Immature natural killer cell (primary cell): ENCODE results near the gene MKNK1. TPM values are rescaled to one million over a fixed set of nuclear protein-coding genes. Genes with fewer than 3 reads are reported as not detected.

ENCODE experiments used
- DNase-seq, 3 donors: peaks; one replicate each; pipeline ENCODE4 v3.0.0; 2022; ENCODE audit warnings: mixed read lengths in 1 of 3
- H3K27ac Mint-ChIP-seq, 6 donors: one replicate each; pipeline ENCODE4 v1.8.0; 2020; ENCODE audit warnings: mixed read lengths in 6 of 6, mild to moderate bottlenecking in 5 of 6, inconsistent platforms in 4 of 6, moderate library complexity in 3 of 6
- H3K27me3 Mint-ChIP-seq, 3 donors: one replicate each; pipeline ENCODE4 v1.8.0; 2020 to 2021; ENCODE audit warnings: low read depth in 3 of 3, mild to moderate bottlenecking in 3 of 3, mixed read lengths in 3 of 3, moderate library complexity in 3 of 3, inconsistent platforms in 1 of 3
- H3K36me3 Mint-ChIP-seq, 3 donors: one replicate each; pipeline ENCODE4 v1.8.0; 2020; ENCODE audit warnings: mixed read lengths in 3 of 3, inconsistent platforms in 2 of 3, mild to moderate bottlenecking in 2 of 3
- H3K4me1 Mint-ChIP-seq, 2 donors: one replicate each; pipeline ENCODE4 v1.8.0; 2020; ENCODE audit warnings: inconsistent platforms in 2 of 2, mild to moderate bottlenecking in 2 of 2, mixed read lengths in 2 of 2, moderate library complexity in 1 of 2
- H3K4me3 Mint-ChIP-seq, 5 donors: one replicate each; pipeline ENCODE4 v1.8.0; 2020; ENCODE audit warnings: mild to moderate bottlenecking in 5 of 5, mixed read lengths in 5 of 5, inconsistent platforms in 3 of 5, moderate library complexity in 3 of 5
- H3K9me3 Mint-ChIP-seq, 6 donors: one replicate each; pipeline ENCODE4 v1.8.0; 2020; ENCODE audit warnings: mild to moderate bottlenecking in 6 of 6, mixed read lengths in 6 of 6, inconsistent platforms in 4 of 6, moderate library complexity in 3 of 6
- polyA plus RNA-seq, 3 donors: library from polyadenylated mRNA; unstranded; fragments of 300-500 nt; fragmentation: Illumina TruSeq; gene quantifications; one replicate each; pipeline ENCODE4 v1.2.3, GENCODE V29; 2021

Gene MKNK1
- polyA plus RNA-seq, 3 donors from 2014 or later, result 23.2 to 35.7 (median 27.6) TPM

DNA sequence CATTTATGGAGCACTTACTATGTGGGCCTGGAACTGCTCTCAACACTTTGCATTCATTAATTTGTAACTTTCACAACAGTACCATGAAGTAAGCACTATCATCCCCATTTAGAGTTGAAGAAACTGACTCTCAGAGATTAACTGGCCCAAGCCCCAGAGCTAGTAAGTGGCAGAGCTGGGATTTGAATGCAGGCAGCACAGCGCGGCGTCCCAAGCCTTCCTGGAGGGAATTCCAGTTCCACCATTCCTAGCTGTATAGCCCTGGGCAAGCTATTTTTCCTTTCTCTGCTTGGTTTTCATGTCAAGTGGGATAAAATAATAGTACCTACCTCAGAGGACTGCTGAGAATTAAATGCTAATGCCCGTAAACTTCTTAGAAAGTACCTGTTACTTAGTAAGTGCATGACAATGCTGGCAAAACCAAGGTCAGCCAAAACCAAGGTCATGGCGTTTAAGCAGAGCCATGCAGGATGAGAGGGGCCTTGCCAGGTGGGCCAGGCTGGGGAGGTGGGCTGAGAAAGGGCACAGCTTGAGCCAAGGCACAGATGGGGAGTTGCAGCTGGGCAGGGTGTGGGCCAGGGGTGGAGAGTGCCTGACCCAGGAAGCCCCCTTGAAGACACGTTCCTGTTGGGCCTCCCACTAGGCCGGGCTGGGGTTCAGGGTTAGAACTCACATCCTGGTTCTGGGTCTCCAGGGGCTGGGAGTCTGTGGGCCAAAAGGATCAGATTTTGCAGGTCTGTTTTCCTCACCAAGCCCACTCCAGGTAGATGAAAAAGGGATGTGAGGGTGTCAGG, 48.0 kb downstream of the MKNK1 start:
- H3K36me3 Mint-ChIP-seq, result peaks cover 10 to 20% (median 10%) of the 10 kb centered on the region in 3 donors
- H3K4me3 Mint-ChIP-seq, result no peak overlapping the region
- H3K4me1 Mint-ChIP-seq, result no peaks in the 10 kb centered on the region
- DNase-seq, result no peak
- peaks cover 0 to 2% (median 0%) of the 10 kb centered on the region in 3 donors for H3K27me3 Mint-ChIP-seq
- H3K9me3 Mint-ChIP-seq, result no peaks in the 10 kb centered on the region
- no peak overlapping the region for H3K27ac Mint-ChIP-seq

GRCh38 chr1:46554597-46555381, 49.3 kb downstream of the MKNK1 start:
- no peak for DNase-seq
- Mint-ChIP-seq H3K4me1 (peaks cover 3% of the 10 kb centered on the region in 2 donors), H3K27me3 (peaks cover 2% of the 10 kb centered on the region in 3 donors), H3K9me3 (no peaks in the 10 kb centered on the region), H3K36me3 (peaks cover 7 to 12% (median 10%) of the 10 kb centered on the region in 3 donors), H3K4me3 (no peak overlapping the region), H3K27ac (no peak overlapping the region)

DNA sequence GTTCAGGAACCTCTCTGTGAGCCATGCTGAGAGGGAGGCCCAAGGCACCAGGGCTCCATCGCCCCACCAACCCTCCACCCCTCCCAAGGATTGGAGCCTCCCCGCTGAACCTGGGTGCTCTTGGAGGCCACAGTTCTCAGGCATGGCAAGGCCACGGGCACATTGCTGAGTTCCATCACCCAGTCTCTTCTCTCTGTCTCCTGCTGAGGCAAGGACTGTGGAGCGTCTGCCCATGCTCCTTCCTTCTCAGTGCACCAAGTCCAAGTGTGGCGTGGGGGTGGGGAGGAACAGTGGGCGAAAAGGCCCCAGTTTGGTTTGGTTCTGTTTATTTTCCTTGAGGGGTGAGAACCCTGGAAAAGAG, 49.9 kb downstream of the MKNK1 start:
- no peaks in the 10 kb centered on the region for H3K9me3 Mint-ChIP-seq
- H3K4me1 Mint-ChIP-seq, result peaks cover 9% of the 10 kb centered on the region in 2 donors
- H3K4me3 Mint-ChIP-seq, result no peak overlapping the region
- DNase-seq, result no peak
- H3K27me3 Mint-ChIP-seq, result peaks cover 2 to 7% (median 6%) of the 10 kb centered on the region in 3 donors
- H3K36me3 Mint-ChIP-seq, result peaks cover 7 to 11% (median 10%) of the 10 kb centered on the region in 3 donors
- H3K27ac Mint-ChIP-seq, result no peak overlapping the region

DNA sequence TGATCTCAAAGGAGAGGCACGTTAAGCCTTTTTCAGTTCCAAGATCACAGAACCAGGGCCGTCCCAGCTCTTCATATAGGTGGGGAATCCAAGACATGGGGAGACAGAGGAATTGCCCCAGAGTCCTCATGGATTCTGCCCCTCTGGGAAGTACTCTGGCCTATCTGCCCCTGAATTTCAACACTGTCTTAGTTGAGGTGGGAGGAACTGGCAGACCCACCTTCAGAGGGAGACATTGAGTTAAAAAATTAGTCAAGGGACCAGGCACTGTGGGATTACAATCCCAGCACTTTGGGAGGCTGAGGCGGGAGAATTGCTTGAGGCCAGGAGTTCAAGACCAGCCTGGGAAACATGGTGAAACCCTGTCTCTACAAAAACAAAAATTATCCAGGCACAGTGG, 50.6 kb downstream of the MKNK1 start:
- Mint-ChIP-seq H3K27ac (no peak overlapping the region), H3K4me1 (peaks cover 10% of the 10 kb centered on the region in 2 donors), H3K4me3 (no peak overlapping the region), H3K36me3 (peaks cover 4 to 10% (median 7%) of the 10 kb centered on the region in 3 donors), H3K27me3 (peaks cover 3 to 7% (median 6%) of the 10 kb centered on the region in 3 donors), H3K9me3 (no peaks in the 10 kb centered on the region)
- DNase-seq, result no peak

- Mint-ChIP-seq H3K36me3 (peaks cover 0 to 6% (median 3%) of the 10 kb centered on the region in 3 donors), H3K27me3 (peaks cover 3 to 7% (median 6%) of the 10 kb centered on the region in 3 donors), H3K9me3 (no peaks in the 10 kb centered on the region), H3K27ac (no peak overlapping the region), H3K4me3 (no peak overlapping the region), H3K4me1 (peaks cover 10 to 16% of the 10 kb centered on the region in 2 donors)
- no peak for DNase-seq
Observed at GRCh38 chr1:46552357-46553237, 51.5 kb downstream of the MKNK1 start.

- DNase-seq, result no peak
- peaks cover 0 to 2% (median 0%) of the 10 kb centered on the region in 3 donors for H3K36me3 Mint-ChIP-seq
- peaks cover 10 to 16% of the 10 kb centered on the region in 2 donors for H3K4me1 Mint-ChIP-seq
- H3K9me3 Mint-ChIP-seq, result no peaks in the 10 kb centered on the region
- H3K4me3 Mint-ChIP-seq, result no peak within 1 kb of the TSS
- H3K27me3 Mint-ChIP-seq, result peaks cover 3 to 7% (median 6%) of the 10 kb centered on the region in 3 donors
- peak within 1 kb of the TSS in 1 of 6 donors; percentile 57 for H3K27ac Mint-ChIP-seq
Observed at GRCh38 chr1:46551597-46552095, 52.4 kb downstream of the MKNK1 start, which contains the start of gene KNCN. Gene KNCN (minus strand): TSS chr1:46551647. CDS start chr1:46551215, 432 bp downstream.

GRCh38 chr1:46550751-46551231, 53.3 kb downstream of the MKNK1 start:
- H3K9me3 Mint-ChIP-seq, result no peaks in the 10 kb centered on the region
- no peak for DNase-seq
- peaks cover 0 to 4% (median 0%) of the 10 kb centered on the region in 3 donors for H3K36me3 Mint-ChIP-seq
- H3K27ac Mint-ChIP-seq, result peak overlapping the region in 1 of 6 donors; percentile 57
- no peak overlapping the region for H3K4me3 Mint-ChIP-seq
- peaks cover 10 to 16% of the 10 kb centered on the region in 2 donors for H3K4me1 Mint-ChIP-seq
- H3K27me3 Mint-ChIP-seq, result peaks cover 2 to 10% (median 6%) of the 10 kb centered on the region in 3 donors

GRCh38 chr1:46549697-46550681, 54.1 kb downstream of the MKNK1 start:
- peak; percentile 57 to 77 (median 71) for DNase-seq
- Mint-ChIP-seq H3K4me1 (peaks cover 10 to 16% of the 10 kb centered on the region in 2 donors), H3K27me3 (peaks cover 4 to 12% (median 6%) of the 10 kb centered on the region in 3 donors), H3K9me3 (no peaks in the 10 kb centered on the region), H3K4me3 (peak overlapping the region in 1 of 5 donors; percentile 28), H3K36me3 (peaks cover 0 to 4% (median 0%) of the 10 kb centered on the region in 3 donors), H3K27ac (peak overlapping the region in 5 of 6 donors; percentile 81 to 89 (median 84))

DNA sequence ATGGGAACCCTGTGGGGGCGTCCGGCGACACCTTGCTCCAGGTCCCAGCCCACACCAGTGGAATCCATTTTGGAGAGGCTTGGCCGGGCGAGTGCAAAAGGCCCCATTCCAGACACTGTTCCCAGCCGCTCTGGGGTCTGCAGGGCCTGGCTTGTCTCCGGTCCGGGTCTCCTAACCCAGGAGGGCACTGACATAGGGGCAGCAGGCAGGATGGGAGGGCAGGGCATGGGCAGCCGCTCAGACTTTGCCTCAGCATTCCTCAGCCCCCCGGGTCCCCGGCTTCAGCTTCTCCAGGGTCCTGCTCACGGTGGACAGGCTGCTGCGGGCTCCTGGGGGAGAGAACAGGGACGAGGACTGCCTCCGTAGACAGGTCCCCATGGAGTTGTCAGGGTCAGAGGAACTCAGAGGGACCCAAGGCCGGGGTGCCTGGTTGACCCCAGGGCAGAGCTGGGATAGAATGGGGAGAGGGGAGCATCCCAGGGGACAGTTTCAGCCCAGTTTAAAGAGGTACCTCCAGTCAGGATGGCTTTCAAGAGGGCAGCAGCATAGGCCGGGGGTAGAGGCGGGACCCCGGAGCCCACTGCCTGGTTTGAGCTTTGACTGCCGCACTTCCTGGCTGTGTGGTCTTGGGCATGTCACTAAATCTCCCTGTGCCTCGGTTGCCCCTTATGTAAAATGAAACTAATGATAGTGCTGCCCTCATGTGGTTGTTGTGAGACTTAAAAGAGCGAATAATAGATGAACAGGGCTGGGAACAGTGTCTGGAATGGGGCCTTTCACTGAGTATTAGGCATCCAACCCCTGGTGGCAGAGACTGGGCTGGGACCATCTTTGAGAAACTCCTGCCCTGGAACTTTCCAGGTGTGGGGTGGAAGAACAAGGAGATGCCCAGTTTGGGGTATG, 56.3 kb downstream of the MKNK1 start:
- Mint-ChIP-seq H3K4me3 (no peak overlapping the region), H3K4me1 (peaks cover 12 to 16% of the 10 kb centered on the region in 2 donors), H3K27ac (peak overlapping the region in 4 of 6 donors; percentile 3 to 70 (median 58)), H3K36me3 (peaks cover 0 to 4% (median 0%) of the 10 kb centered on the region in 3 donors), H3K27me3 (peaks cover 5 to 21% (median 8%) of the 10 kb centered on the region in 3 donors), H3K9me3 (no peaks in the 10 kb centered on the region)
- DNase-seq, result peak in 2 of 3 donors; percentile 13 to 24

DNA sequence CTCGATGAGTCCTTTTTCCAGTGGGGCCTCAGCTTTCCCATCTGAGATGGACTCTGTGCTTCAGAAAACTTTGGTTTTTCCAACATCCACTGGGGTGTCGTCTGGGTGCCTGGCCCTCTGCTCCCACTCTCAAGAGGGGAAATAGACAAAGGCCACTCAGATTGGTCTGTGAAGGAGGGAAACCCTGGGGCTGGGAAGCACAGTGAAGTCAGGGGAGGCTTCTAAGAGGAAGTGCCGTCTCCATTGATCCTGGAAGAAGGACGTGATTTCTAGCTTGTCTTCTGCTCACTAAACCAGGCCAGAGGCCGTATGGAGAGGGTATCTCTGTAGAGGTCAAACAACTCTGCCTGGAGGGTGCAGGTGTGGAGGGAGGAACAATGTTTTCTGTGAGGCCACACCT, 57.9 kb downstream of the MKNK1 start:
- DNase-seq, result no peak
- peaks cover 12 to 16% of the 10 kb centered on the region in 2 donors for H3K4me1 Mint-ChIP-seq
- H3K4me3 Mint-ChIP-seq, result no peak overlapping the region
- no peak overlapping the region for H3K27ac Mint-ChIP-seq
- peaks cover 0 to 4% (median 3%) of the 10 kb centered on the region in 3 donors for H3K36me3 Mint-ChIP-seq
- H3K9me3 Mint-ChIP-seq, result no peaks in the 10 kb centered on the region
- peaks cover 6 to 21% (median 8%) of the 10 kb centered on the region in 3 donors for H3K27me3 Mint-ChIP-seq

- H3K4me1 Mint-ChIP-seq, result peaks cover 12 to 16% of the 10 kb centered on the region in 2 donors
- H3K27ac Mint-ChIP-seq, result no peak overlapping the region
- H3K4me3 Mint-ChIP-seq, result no peak overlapping the region
- no peaks in the 10 kb centered on the region for H3K9me3 Mint-ChIP-seq
- H3K27me3 Mint-ChIP-seq, result peaks cover 6 to 21% (median 11%) of the 10 kb centered on the region in 3 donors
- peaks cover 0 to 4% (median 3%) of the 10 kb centered on the region in 3 donors for H3K36me3 Mint-ChIP-seq
- no peak for DNase-seq
Observed at GRCh38 chr1:46545784-46546183, 58.3 kb downstream of the MKNK1 start.
